ENCODE results near the gene ARID3A.

Gene ARID3A

GRCh38 chr19:990119-990571 is 64.3 kb downstream of the ARID3A start:
- no peak for DNase-seq

- no peak for DNase-seq
Measured at GRCh38 chr19:990746-991145, 64.9 kb downstream of the ARID3A start.

- peak; percentile 54 to 56 for DNase-seq
Measured at GRCh38 chr19:991174-991931, 65.5 kb downstream of the ARID3A start.

DNA sequence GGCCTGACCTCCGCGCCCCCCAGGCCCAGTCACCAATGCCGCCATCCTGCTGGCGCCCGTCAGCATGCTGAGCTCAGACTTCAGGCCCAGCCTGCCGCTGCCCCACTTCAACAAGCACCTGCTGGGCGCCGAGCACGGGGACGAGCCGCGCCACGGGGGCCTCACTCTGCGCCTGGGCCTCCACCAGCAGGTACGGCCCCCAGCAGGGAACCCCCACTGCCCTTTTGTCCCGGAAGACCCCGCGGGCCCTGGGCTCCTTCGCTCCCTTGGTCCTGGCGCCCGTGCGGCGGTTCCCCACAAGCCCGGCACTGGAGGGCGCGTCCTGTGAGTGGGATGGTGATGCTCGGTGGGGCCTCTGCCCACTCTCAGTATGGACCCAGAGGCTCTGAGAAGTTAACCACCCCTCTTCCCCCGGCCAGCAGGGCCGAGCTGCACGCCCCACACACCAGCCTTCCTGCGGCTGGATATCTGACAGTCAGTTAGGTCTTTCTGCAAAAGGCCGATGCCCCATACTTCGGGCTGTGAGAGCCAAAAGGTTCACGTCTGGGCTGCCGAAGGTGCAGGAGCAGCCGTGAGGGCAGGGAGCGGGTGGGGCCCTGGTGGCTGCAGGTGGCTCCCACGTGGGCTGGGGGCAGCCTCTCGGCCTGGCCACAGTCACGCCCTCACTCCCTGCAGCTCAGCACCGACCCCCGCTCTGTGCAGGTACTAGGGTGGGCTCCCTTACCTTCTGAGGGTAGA is 66.3 kb downstream of the ARID3A start:
- DNase-seq, result no peak

GRCh38 chr19:992670-993055 is 66.8 kb downstream of the ARID3A start:
- DNase-seq, result no peak

GRCh38 chr19:993361-993830 is 67.6 kb downstream of the ARID3A start:
- no peak for DNase-seq

GRCh38 chr19:993831-994393 is 68.1 kb downstream of the ARID3A start:
- DNase-seq, result no peak

GRCh38 chr19:994516-994915 is 68.7 kb downstream of the ARID3A start:
- no peak for DNase-seq

GRCh38 chr19:995051-995827 is 69.4 kb downstream of the ARID3A start:
- no peak for DNase-seq

DNA sequence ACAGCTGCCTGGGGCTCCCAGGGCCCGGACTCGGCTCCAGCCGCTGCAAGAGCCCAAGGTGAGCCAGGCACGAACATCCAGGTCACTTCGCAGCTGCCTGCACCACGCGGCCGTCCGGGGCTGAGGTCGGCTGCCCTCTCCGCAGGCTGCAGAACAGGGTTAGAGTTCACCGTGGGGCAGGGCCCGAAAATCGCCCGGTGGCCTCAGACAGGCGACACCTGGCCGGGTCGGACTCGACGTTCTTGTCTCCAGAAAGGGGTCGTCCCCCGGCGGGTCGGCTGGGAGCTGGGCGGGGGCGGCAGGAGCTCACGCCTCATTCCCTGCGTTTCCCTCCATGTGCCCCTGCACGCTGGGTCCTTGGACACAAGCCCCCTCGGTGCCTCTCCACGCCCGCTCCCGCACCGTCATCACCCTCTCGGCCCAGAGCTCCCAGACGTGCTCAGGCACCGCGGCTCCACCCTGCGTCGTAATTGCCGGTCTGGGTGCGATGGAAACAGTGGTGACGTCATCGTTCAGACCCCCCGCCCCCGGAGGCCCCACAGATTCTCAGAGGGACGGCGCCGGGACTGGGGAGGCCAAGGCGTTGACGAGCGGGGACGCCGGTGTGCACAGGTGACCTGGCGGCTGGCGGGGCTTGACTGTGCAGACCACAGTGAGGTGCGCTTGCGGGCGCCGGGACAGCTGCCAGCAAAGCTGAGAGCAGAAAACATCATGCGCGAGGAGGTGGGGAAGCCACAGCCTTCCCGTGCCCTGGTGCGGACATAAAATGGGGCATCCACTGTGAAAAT is 70.4 kb downstream of the ARID3A start:
- peak; percentile 84 to 89 for DNase-seq

GRCh38 chr19:998064-998463 is 72.2 kb downstream of the ARID3A start:
- DNase-seq, result no peak

- DNase-seq, result no peak
Measured at GRCh38 chr19:999379-999719, 73.5 kb downstream of the ARID3A start.

- DNase-seq, result peak; percentile 63 to 73
Measured at GRCh38 chr19:1000095-1000494, 74.3 kb downstream of the ARID3A start, which contains the start of gene GRIN3B. Gene GRIN3B (plus strand): TSS chr19:1000419. CDS start chr19:1000438, 19 bp downstream.

DNA sequence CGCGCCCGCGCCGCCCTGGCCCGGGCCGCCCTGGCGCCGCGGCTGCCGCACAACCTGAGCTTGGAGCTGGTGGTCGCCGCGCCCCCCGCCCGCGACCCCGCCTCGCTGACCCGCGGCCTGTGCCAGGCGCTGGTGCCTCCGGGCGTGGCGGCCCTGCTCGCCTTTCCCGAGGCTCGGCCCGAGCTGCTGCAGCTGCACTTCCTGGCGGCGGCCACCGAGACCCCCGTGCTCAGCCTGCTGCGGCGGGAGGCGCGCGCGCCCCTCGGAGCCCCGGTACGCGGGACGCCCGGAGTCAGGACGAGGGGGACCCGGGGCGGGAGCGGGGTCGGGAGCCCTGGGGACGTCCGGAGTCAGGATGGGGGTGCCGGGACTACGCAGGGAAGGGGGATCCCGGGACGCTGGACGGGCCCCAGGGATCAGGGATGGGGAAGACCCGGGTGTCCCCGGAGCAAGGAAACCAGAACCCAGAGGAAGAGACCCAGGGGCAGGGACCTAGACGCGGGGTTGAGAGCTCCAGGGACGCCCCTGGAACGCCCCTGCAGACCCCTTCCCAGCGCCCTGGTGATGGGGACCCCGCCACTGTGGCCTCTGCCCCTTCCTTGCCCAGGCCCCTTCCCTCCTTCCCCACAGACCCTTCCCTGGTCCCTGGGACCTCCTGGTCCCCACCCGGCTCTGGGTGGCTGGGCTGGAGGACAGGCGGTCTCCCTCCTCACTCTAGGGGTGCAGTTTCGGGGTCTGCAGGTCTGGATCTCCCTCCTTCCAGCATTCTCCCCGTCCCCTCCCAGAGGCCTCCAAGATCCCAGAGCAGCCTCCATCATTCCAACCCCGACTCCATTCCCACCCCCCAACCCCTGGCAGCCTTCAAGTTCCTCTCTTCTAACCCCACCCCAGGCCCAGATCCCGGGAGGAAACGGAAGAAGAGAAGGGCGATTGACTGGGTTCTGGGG is 75.0 kb downstream of the ARID3A start:
- no peak for DNase-seq

- peak; percentile 64 to 73 for DNase-seq
Measured at GRCh38 chr19:1001538-1002166, 75.8 kb downstream of the ARID3A start.

- no peak for DNase-seq
Measured at GRCh38 chr19:1002600-1002999, 76.8 kb downstream of the ARID3A start.

DNA sequence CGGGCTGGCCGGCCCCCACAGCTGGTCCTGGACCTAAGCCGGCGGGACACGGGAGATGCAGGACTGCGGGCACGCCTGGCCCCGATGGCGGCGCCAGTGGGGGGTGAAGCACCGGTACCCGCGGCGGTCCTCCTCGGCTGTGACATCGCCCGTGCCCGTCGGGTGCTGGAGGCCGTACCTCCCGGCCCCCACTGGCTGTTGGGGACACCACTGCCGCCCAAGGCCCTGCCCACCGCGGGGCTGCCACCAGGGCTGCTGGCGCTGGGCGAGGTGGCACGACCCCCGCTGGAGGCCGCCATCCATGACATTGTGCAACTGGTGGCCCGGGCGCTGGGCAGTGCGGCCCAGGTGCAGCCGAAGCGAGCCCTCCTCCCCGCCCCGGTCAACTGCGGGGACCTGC is 77.4 kb downstream of the ARID3A start:
- no peak for DNase-seq

GRCh38 chr19:1004204-1004802 is 78.5 kb downstream of the ARID3A start:
- no peak for DNase-seq

- DNase-seq, result no peak
Measured at GRCh38 chr19:1004803-1005664, 79.2 kb downstream of the ARID3A start.

Data from CD4-positive, alpha-beta T cell treated with Interleukin-1 beta for 1 hour (primary cell).